Calu3 (cell line): ENCODE measurements around the gene ATOH7. TPM values are rescaled to one million over a fixed set of nuclear protein-coding genes. Genes with fewer than 3 reads are reported as not detected.

Experiments
- BruUV-seq: library from RNA; stranded (reverse); fragments of 400-500 nt; replicated peaks from 2 replicates; lab custom pipeline; 2021; lab: Mats Ljungman, UMichigan
- CTCF ChIA-PET: fragments of 300-600 bp; sonication (Branson Sonifier 250); formaldehyde crosslinking; loops from one replicate; lab custom pipeline; 2022; ENCODE audit warnings: antibody characterized with exemption; lab: Charles Lee
- DNase-seq: peaks from one replicate; pipeline ENCODE4 v3.0.0; 2022
- H3K27ac Mint-ChIP-seq: one replicate; pipeline ENCODE4 v1.8.0; 2022; ENCODE audit warnings: mixed read lengths; ENCODE audit not compliant: unreplicated experiment
- H3K27me3 Mint-ChIP-seq: one replicate; pipeline ENCODE4 v1.8.0; 2022; ENCODE audit warnings: mixed read lengths; ENCODE audit not compliant: unreplicated experiment
- H3K36me3 Mint-ChIP-seq: one replicate; pipeline ENCODE4 v1.8.0; 2022; ENCODE audit warnings: mild to moderate bottlenecking, moderate library complexity, mixed read lengths; ENCODE audit not compliant: insufficient read depth, unreplicated experiment
- H3K4me1 Mint-ChIP-seq: one replicate; pipeline ENCODE4 v1.8.0; 2022; ENCODE audit warnings: mild to moderate bottlenecking, low read depth, mixed read lengths; ENCODE audit not compliant: unreplicated experiment
- H3K4me3 Mint-ChIP-seq: one replicate; pipeline ENCODE4 v1.8.0; 2022; ENCODE audit warnings: mild to moderate bottlenecking, low read depth, moderate library complexity, mixed read lengths; ENCODE audit not compliant: unreplicated experiment
- H3K9me3 Mint-ChIP-seq: one replicate; pipeline ENCODE4 v1.8.0; 2022; ENCODE audit warnings: low read depth, mixed read lengths; ENCODE audit not compliant: unreplicated experiment
- CTCF ChIP-seq: fragments of 200-600 bp; IDR thresholded peaks from one replicate; pipeline ENCODE4 v1.8.0; 2022; ENCODE audit warnings: antibody characterized with exemption; ENCODE audit not compliant: unreplicated experiment
- intact Hi-C: fragments of 100-400 bp; cut with micrococcal nuclease; formaldehyde crosslinking; loops from one replicate; pipeline ENCODE4 v1.10.0; 2022; ENCODE audit not compliant: unreplicated experiment
- total RNA-seq: library from RNA; stranded (reverse); gene quantifications from 2 replicates; pipeline ENCODE4 v1.2.3, GENCODE V29; 2022

ATOH7 gene
- total RNA-seq, 1 experiment from 2014 or later = not detected

- H3K36me3 Mint-ChIP-seq = no peaks in the 10 kb centered on the region
- CTCF ChIA-PET = interaction anchor here (0.7 to 0.9 kb wide), 2 partner anchors 13 to 145 kb away, joined by 3 read pairs; no protein-coding TSS in a partner anchor
- DNase-seq = no peak
- no peak overlapping the region for H3K27ac Mint-ChIP-seq
- BruUV-seq = no TSS peak
- no peaks in the 10 kb centered on the region for H3K4me1 Mint-ChIP-seq
- peaks cover 4% of the 10 kb centered on the region for H3K9me3 Mint-ChIP-seq
- intact Hi-C loops = no loop called here
- H3K27me3 Mint-ChIP-seq = peaks cover 39% of the 10 kb centered on the region
- no peak overlapping the region for H3K4me3 Mint-ChIP-seq
- no peak for TF ChIP-seq CTCF
These were observed 43.1 kb downstream of the ATOH7 start for GRCh38 chr10:68188835-68189234.

GRCh38 chr10:68185085-68185484 is 46.8 kb downstream of the ATOH7 start:
- intact Hi-C loops = no loop called here
- Mint-ChIP-seq H3K27ac (no peak overlapping the region), H3K36me3 (no peaks in the 10 kb centered on the region), H3K4me3 (no peak overlapping the region), H3K27me3 (peaks cover 40% of the 10 kb centered on the region), H3K9me3 (no peaks in the 10 kb centered on the region), H3K4me1 (no peaks in the 10 kb centered on the region)
- no peak for DNase-seq
- BruUV-seq = no TSS peak
- TF ChIP-seq CTCF = no peak
- CTCF ChIA-PET = no interaction called here

DNA sequence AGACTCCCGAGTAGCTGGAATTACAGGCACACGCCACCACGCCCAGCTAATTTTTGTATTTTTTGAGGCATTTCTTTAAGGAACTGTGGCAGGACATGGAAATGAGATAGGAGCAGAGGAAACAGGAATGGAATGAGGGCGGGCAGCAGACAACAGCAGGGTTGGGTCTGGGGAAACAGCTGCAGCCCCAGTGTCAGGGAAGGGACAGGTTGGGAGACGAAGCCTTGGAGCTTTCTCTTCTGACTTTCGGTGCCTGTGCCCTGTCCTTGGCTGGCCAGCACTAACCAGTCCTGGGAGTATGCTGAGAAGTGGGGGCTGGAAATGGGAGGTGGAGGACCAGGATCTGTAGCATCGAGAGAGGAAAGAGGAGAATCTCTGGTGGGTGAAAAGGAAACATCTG is 47.4 kb downstream of the ATOH7 start:
- no peak overlapping the region for H3K4me3 Mint-ChIP-seq
- CTCF ChIA-PET = no interaction called here
- H3K4me1 Mint-ChIP-seq = no peaks in the 10 kb centered on the region
- no peaks in the 10 kb centered on the region for H3K9me3 Mint-ChIP-seq
- no peaks in the 10 kb centered on the region for H3K36me3 Mint-ChIP-seq
- TF ChIP-seq CTCF = no peak
- BruUV-seq = no TSS peak
- H3K27ac Mint-ChIP-seq = no peak overlapping the region
- intact Hi-C loops = no loop called here
- DNase-seq = no peak
- peaks cover 40% of the 10 kb centered on the region for H3K27me3 Mint-ChIP-seq

Other genes starting within 250 kb of the ATOH7 start
- 88.9 and 95.2 TPM in 2 replicates for gene HERC4, start 156.8 kb downstream of the ATOH7 start, total RNA-seq
- gene MYPN, start 122.6 kb downstream of the ATOH7 start, total RNA-seq = 0.38 and 0.56 TPM in 2 replicates
- 170 and 184 TPM in 2 replicates for gene HNRNPH3, start 100.0 kb upstream of the ATOH7 start, total RNA-seq
- 8.9 TPM in 2 replicates for gene PBLD, start 100.8 kb upstream of the ATOH7 start, total RNA-seq
- 25.8 and 29.4 TPM in 2 replicates for gene RUFY2, start 175.2 kb upstream of the ATOH7 start, total RNA-seq
- 37.7 and 40.0 TPM in 2 replicates for gene DNA2, start 239.9 kb upstream of the ATOH7 start, total RNA-seq